ENCODE results near the gene ASCC2.

Gene ASCC2

DNA sequence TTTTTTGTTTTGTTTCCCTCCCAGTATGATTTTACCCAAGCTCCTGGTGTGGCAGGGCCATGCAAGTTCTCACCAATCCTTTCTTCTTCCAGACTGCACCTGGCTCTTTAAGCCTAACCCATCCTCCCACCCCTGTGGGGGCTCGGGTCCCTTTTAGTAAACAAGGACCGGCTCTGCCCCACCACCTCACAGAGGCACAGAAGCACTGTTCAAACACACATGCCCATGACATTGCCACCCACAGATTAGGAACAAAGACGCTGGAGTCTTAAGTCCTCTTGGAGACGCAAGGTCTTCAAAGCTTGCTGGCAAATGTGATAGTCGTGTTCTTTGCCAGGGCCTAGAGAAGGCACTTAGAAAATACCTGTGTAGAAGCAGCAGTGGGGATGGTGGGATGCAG is 52.0 kb downstream of the ASCC2 start:
- DNase-seq, result no peak

- no peak for DNase-seq
Observed at GRCh38 chr22:29784451-29785361, 53.4 kb downstream of the ASCC2 start.

DNA sequence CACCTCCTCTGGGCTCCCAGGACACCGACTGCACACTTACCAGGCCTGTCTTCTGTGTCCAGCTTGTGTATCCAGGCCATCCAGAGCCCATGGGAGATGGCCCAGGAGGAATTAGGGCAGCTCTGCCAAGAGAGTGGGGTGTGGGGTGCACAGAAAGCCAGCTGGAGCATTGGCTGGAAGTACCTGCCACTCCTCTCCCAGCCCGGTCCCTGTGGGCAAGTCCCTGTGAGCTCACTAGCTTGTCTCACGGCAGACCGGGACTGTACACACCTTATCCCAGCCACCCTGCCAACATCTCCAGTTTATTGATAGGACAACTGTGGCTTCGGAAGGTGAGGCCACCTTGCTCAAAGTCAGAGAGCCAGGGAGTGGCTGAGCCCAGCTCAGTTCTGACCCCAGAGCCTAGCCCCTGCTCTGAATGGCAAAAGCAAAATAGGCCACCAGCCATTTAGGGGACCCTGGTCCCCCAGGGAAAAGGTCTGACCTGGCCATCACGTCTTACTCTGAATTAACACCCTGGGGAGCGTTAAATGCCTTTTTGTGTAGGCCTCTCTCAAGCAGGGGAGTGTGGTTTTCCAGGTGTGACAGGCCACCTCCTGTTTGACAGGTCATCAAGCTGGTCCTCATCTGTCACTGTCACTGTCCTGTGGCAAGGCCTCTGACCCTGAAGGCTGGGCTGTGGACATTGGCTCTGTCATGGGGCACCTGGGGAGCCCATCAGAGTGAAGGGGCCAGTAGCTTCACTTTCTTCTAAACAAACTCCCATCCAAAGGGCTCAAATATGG is 55.8 kb downstream of the ASCC2 start:
- peak; percentile 18 for DNase-seq

GRCh38 chr22:29780748-29781676 is 57.1 kb downstream of the ASCC2 start:
- DNase-seq, result peak; percentile 89

DNA sequence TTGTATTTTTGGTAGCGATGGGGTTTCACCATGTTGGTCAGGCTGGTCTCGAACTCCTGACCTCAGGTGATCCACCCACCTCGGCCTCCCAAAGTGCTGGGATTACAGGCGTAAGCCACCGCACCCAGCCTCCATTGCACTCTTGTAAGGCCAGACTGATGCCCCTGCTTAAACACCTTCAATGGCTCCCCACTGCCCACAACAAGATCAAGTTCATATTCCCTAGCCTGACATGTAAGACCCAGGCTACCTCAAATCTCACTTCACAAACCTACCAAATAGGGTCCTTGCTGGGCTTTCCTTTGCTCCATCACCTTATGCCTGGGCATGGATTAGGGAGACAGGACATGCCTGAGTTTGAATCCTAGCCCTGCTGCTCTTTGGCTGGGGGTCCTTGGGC is 57.9 kb downstream of the ASCC2 start:
- DNase-seq, result no peak

GRCh38 chr22:29773233-29773632 is 64.8 kb downstream of the ASCC2 start:
- peak; percentile 19 for DNase-seq

- peak; percentile 38 for DNase-seq
Observed at GRCh38 chr22:29772170-29772641, 65.9 kb downstream of the ASCC2 start.

- no peak for DNase-seq
Observed at GRCh38 chr22:29769723-29770321, 68.3 kb downstream of the ASCC2 start.

- no peak for DNase-seq
Observed at GRCh38 chr22:29768052-29768693, 69.9 kb downstream of the ASCC2 start.

DNA sequence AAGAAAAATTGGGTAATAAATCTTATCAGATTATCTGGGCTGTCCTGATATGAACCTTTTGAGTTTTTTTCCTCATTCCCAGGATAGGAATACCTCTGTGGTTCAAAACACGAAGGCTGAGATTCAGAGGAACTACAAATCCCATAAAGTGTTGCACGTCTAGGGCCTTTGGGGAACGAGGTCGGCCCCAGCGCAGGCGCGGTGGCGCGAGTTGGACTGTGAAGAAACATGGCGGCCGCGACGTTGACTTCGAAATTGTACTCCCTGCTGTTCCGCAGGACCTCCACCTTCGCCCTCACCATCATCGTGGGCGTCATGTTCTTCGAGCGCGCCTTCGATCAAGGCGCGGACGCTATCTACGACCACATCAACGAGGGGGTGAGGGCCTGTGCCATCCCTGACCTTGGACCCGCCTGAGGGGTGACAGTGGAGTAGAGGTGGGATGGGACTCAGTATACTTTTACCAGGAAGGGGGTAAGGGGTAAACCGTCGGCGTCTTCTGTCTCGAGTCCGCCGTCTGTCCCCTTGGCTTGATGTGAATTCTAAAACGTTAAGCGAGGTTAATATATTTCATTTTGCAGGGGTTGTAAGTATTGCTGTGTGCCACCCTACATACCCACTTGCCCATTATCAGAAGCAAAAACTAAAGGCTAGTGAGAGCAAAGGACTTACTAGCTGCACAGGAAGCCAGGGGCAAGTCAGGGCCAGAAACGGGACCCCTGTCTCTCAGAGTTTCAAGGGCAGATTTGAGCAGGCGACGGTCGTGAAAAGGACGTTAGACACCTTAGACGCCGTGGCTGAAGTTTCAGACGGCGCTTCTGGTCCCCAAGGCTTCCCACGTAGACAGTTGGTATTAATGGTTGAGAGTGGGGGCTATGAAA is 70.7 kb downstream of the ASCC2 start, which contains the start of gene UQCR10:
Gene UQCR10 (plus strand): TSS at position 199 of the 881 bp plus-strand sequence. CDS start 30 bp downstream, at position 229.
- peak; percentile 88 for DNase-seq

DNA sequence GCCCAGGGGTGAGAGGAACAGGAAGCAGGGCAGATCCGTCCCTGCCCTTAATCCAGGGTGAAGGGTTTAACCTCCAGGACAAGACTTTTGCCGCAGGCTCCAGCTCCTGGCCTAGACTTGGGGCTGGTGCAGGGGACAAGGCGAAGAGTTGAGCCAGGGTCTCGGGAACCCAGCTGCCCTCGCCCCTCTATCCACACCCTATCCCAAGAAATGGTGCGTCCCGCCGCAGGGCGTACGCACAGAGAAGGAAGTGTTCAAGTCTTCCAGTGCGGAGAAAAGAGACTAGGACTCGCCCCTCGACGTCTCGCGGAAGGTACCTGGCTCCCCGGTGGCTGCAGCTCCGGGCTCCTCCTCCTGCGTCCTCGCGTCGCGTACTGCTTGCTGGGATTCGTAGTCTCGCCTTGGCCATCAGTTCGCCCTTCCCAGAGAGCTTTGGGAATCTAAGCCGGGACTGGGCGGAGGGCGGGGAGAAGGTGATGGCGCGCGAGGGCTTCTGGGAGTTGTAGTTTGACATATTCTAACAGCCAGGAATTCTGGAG is 71.4 kb downstream of the ASCC2 start, which contains the start of gene ZMAT5:
Gene ZMAT5 (minus strand): TSS at position 376 of the 539 bp plus-strand sequence. CDS start 18,463 bp downstream, outside the sequence.
- peak; percentile 97 for DNase-seq

GRCh38 chr22:29765905-29766631 is 72.0 kb downstream of the ASCC2 start:
- DNase-seq, result no peak

DNA sequence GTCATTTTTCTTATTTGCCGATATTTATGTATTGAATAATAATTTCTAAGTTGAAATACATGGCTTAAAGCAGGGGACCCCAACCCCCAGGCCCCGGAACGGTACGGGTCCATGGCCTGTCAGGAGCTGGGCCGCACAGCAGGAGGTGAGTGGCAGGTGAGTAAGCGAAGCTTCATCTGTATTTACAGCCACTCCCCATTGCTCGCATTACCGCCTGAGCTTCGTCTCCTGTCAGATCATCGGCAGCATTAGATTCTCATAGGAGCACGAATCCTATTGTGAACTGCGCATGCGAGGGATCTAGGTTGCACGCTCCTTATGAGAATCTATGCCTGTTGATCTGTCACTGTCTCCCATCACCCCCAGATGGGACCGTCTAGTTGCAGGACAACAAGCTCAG is 75.8 kb downstream of the ASCC2 start:
- no peak for DNase-seq

- no peak for DNase-seq
Observed at GRCh38 chr22:29758959-29759358, 79.1 kb downstream of the ASCC2 start.

- peak; percentile 50 for DNase-seq
Observed at GRCh38 chr22:29758068-29758622, 79.9 kb downstream of the ASCC2 start.

GRCh38 chr22:29757096-29757495 is 81.0 kb downstream of the ASCC2 start:
- DNase-seq, result no peak

GRCh38 chr22:29756341-29756740 is 81.7 kb downstream of the ASCC2 start:
- no peak for DNase-seq

DNA sequence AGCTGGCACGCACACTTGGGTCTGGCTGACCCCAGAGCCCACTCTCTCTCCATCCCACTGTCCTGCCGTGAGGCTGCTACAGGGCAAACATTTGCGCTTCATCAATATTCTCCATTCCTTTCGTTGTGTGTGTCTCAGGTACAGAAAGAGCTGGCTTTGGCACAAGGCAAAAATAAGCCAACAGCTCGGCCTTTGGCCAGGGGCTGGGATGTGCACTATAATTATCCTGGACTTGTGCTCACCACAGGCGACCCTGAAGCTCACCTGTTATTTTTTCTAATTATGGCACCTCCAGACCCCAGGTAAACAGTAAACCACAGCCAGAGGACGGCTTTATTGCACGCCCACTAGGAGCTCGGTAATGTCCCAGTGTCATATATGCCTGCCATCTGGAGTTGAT is 82.2 kb downstream of the ASCC2 start:
- DNase-seq, result no peak
